Mesendoderm (in vitro differentiated cells): ENCODE data around the gene ATXN7L2.

Experiments used
- DNase-seq: peaks from one replicate; pipeline ENCODE4 v3.0.0; 2013
- H2AK5ac ChIP-seq: 2 replicates; pipeline ENCODE4 v1.6.1; 2013; ENCODE audit warnings: low read length, inconsistent platforms
- H2BK120ac ChIP-seq: 2 replicates; pipeline ENCODE4 v1.6.1; 2013; ENCODE audit warnings: low read depth, mild to moderate bottlenecking, low read length, moderate library complexity, mixed read lengths
- H2BK15ac ChIP-seq: replicated peaks from 2 replicates; pipeline ENCODE4 v1.6.1; 2013; ENCODE audit warnings: low read depth, mild to moderate bottlenecking, moderate library complexity
- H2BK5ac ChIP-seq: 2 replicates; pipeline ENCODE4 v1.6.1; 2013; ENCODE audit warnings: low read length, inconsistent platforms
- H3K18ac ChIP-seq: 2 replicates; pipeline ENCODE4 v1.6.1; 2013; ENCODE audit warnings: mild to moderate bottlenecking, low read length, mixed read lengths
- H3K23ac ChIP-seq: one replicate; pipeline ENCODE4 v1.6.1; 2013; ENCODE audit warnings: low read length
- H3K27ac ChIP-seq: 2 replicates; pipeline ENCODE4 v1.5.1; 2013; ENCODE audit warnings: low read depth, mild to moderate bottlenecking, inconsistent platforms, low read length, moderate library complexity
- H3K27me3 ChIP-seq: 2 replicates; pipeline ENCODE4 v1.6.1; 2013; ENCODE audit warnings: low read length, control low read depth, mild to moderate bottlenecking, inconsistent platforms; ENCODE audit not compliant: insufficient read depth, poor library complexity
- H3K36me3 ChIP-seq: 2 replicates; pipeline ENCODE4 v1.6.1; 2013; ENCODE audit warnings: low read length, inconsistent platforms; ENCODE audit not compliant: control insufficient read depth, insufficient read depth
- H3K4ac ChIP-seq: one replicate; pipeline ENCODE4 v1.6.1; 2013; ENCODE audit warnings: low read depth, mild to moderate bottlenecking, low read length, moderate library complexity
- H3K4me1 ChIP-seq: 2 replicates; pipeline ENCODE4 v1.6.1; 2013; ENCODE audit warnings: low read depth, low read length, inconsistent platforms; ENCODE audit not compliant: control insufficient read depth
- H3K4me2 ChIP-seq: 2 replicates; pipeline ENCODE4 v1.6.1; 2013; ENCODE audit warnings: low read length
- H3K4me3 ChIP-seq: 2 replicates; pipeline ENCODE4 v1.5.1; 2013; ENCODE audit warnings: mild to moderate bottlenecking, low read length
- H3K56ac ChIP-seq: one replicate; pipeline ENCODE4 v1.6.1; 2013; ENCODE audit warnings: low read length
- H3K79me1 ChIP-seq: 2 replicates; pipeline ENCODE4 v1.6.1; 2013; ENCODE audit warnings: low read length, inconsistent platforms
- H3K79me2 ChIP-seq: 2 replicates; pipeline ENCODE4 v1.6.1; 2013; ENCODE audit warnings: mild to moderate bottlenecking, low read length; ENCODE audit not compliant: control insufficient read depth, insufficient read depth
- H3K9ac ChIP-seq: 2 replicates; pipeline ENCODE4 v1.6.1; 2013; ENCODE audit warnings: low read length, inconsistent platforms
- H4K5ac ChIP-seq: one replicate; pipeline ENCODE4 v1.6.1; 2013; ENCODE audit warnings: low read length
- H4K8ac ChIP-seq: one replicate; pipeline ENCODE4 v1.6.1; 2013; ENCODE audit warnings: low read depth, mild to moderate bottlenecking, control low read depth, low read length, moderate library complexity
- WGBS: extraction: QIAGEN DNeasy Blood & Tissue Kit; methylation state at CpG from one replicate; pipeline ENCODE4 v1.1.7; 2013; ENCODE audit warnings: low lambda C conversion rate, missing lambda C conversion rate; ENCODE audit not compliant: insufficient coverage; ENCODE audit errors: extremely low coverage; 5-methylcytosine and 5-hydroxymethylcytosine counted together

Gene ATXN7L2

GRCh38 chr1:109514846-109515245 is 31.1 kb downstream of the ATXN7L2 start:
- no peaks in the 10 kb centered on the region for H3K27me3 ChIP-seq
- H3K79me2 ChIP-seq: no peaks in the 10 kb centered on the region
- H3K36me3 ChIP-seq: no peaks in the 10 kb centered on the region
- H4K5ac ChIP-seq: no peak overlapping the region
- H3K4me1 ChIP-seq: no peaks in the 10 kb centered on the region
- H3K23ac ChIP-seq: no peak overlapping the region
- no peak for DNase-seq
- H2BK5ac ChIP-seq: no peak overlapping the region
- H2BK15ac ChIP-seq: no peak overlapping the region
- H4K8ac ChIP-seq: no peak overlapping the region
- no peak overlapping the region for H3K56ac ChIP-seq
- H3K4ac ChIP-seq: no peak overlapping the region
- no peak overlapping the region for H3K27ac ChIP-seq
- no peak overlapping the region for H2BK120ac ChIP-seq
- no peak overlapping the region for H3K18ac ChIP-seq
- H3K79me1 ChIP-seq: no peaks in the 10 kb centered on the region
- no peak overlapping the region for H3K4me3 ChIP-seq
- H3K9ac ChIP-seq: no peak overlapping the region
- WGBS: no CpG with 5 or more reads among the region's 3 CpGs
- H3K4me2 ChIP-seq: no peak overlapping the region
- H2AK5ac ChIP-seq: no peak overlapping the region

- Histone ChIP-seq H2BK120ac (no peak overlapping the region), H3K79me2 (no peaks in the 10 kb centered on the region), H3K79me1 (no peaks in the 10 kb centered on the region), H3K4me1 (no peaks in the 10 kb centered on the region), H2AK5ac (no peak overlapping the region), H3K36me3 (no peaks in the 10 kb centered on the region), H3K4me2 (no peak overlapping the region), H3K27me3 (no peaks in the 10 kb centered on the region), H4K5ac (no peak overlapping the region), H3K4me3 (no peak overlapping the region), H2BK15ac (no peak overlapping the region), H3K27ac (no peak overlapping the region), H3K23ac (no peak overlapping the region), H3K9ac (no peak overlapping the region), H2BK5ac (no peak overlapping the region), H4K8ac (no peak overlapping the region), H3K56ac (no peak overlapping the region), H3K4ac (no peak overlapping the region), H3K18ac (no peak overlapping the region)
- DNase-seq: no peak
- WGBS: no CpG with 5 or more reads among the region's 5 CpGs
These were observed 33.2 kb downstream of the ATXN7L2 start for GRCh38 chr1:109516872-109517271.

GRCh38 chr1:109517337-109517736 is 33.6 kb downstream of the ATXN7L2 start:
- DNase-seq: no peak
- Histone ChIP-seq H2AK5ac (no peak overlapping the region), H3K79me2 (no peaks in the 10 kb centered on the region), H2BK15ac (no peak overlapping the region), H3K4me3 (no peak overlapping the region), H3K27ac (no peak overlapping the region), H2BK5ac (no peak overlapping the region), H3K4me2 (no peak overlapping the region), H3K4me1 (no peaks in the 10 kb centered on the region), H3K27me3 (no peaks in the 10 kb centered on the region), H3K36me3 (no peaks in the 10 kb centered on the region), H3K18ac (no peak overlapping the region), H4K5ac (no peak overlapping the region), H4K8ac (no peak overlapping the region), H3K79me1 (no peaks in the 10 kb centered on the region), H3K56ac (no peak overlapping the region), H3K4ac (no peak overlapping the region), H3K23ac (no peak overlapping the region), H2BK120ac (no peak overlapping the region), H3K9ac (no peak overlapping the region)
- no CpG with 5 or more reads among the region's 5 CpGs for WGBS

- no peak overlapping the region for H2BK120ac ChIP-seq
- H3K79me1 ChIP-seq: no peaks in the 10 kb centered on the region
- H3K4me1 ChIP-seq: no peaks in the 10 kb centered on the region
- H4K8ac ChIP-seq: no peak overlapping the region
- no peak overlapping the region for H3K9ac ChIP-seq
- H2BK15ac ChIP-seq: no peak overlapping the region
- no peak overlapping the region for H3K56ac ChIP-seq
- H3K4me3 ChIP-seq: no peak overlapping the region
- no peaks in the 10 kb centered on the region for H3K27me3 ChIP-seq
- no peak overlapping the region for H2BK5ac ChIP-seq
- no peak overlapping the region for H3K4me2 ChIP-seq
- H3K36me3 ChIP-seq: no peaks in the 10 kb centered on the region
- H2AK5ac ChIP-seq: no peak overlapping the region
- WGBS: no CpG with 5 or more reads among the region's 14 CpGs
- H3K23ac ChIP-seq: no peak overlapping the region
- no peak overlapping the region for H3K4ac ChIP-seq
- no peaks in the 10 kb centered on the region for H3K79me2 ChIP-seq
- DNase-seq: peak; percentile 48
- H3K18ac ChIP-seq: no peak overlapping the region
- H4K5ac ChIP-seq: no peak overlapping the region
- no peak overlapping the region for H3K27ac ChIP-seq
These were observed 37.6 kb downstream of the ATXN7L2 start for GRCh38 chr1:109521002-109521951.

- no CpG with 5 or more reads among the region's 7 CpGs for WGBS
- no peak overlapping the region for H4K5ac ChIP-seq
- no peaks in the 10 kb centered on the region for H3K4me1 ChIP-seq
These were observed 38.3 kb downstream of the ATXN7L2 start for GRCh38 chr1:109522026-109522425.

More at GRCh38 chr1:109522026-109522425, 38.3 kb downstream of the ATXN7L2 start:
- no peaks in the 10 kb centered on the region for H3K36me3 ChIP-seq
- H3K4me3 ChIP-seq: no peak overlapping the region
- H2AK5ac ChIP-seq: no peak overlapping the region
- no peaks in the 10 kb centered on the region for H3K79me2 ChIP-seq
- no peak overlapping the region for H2BK15ac ChIP-seq
- no peak overlapping the region for H3K23ac ChIP-seq
- H3K18ac ChIP-seq: no peak overlapping the region
- DNase-seq: no peak
- no peak overlapping the region for H2BK120ac ChIP-seq
- H4K8ac ChIP-seq: no peak overlapping the region
- no peak overlapping the region for H3K4me2 ChIP-seq
- H3K4ac ChIP-seq: no peak overlapping the region
- no peaks in the 10 kb centered on the region for H3K27me3 ChIP-seq
- no peak overlapping the region for H3K56ac ChIP-seq
- H3K9ac ChIP-seq: no peak overlapping the region
- no peak overlapping the region for H2BK5ac ChIP-seq
- no peaks in the 10 kb centered on the region for H3K79me1 ChIP-seq
- H3K27ac ChIP-seq: no peak overlapping the region
